Ovary (tissue), 3 donors: Measurements from ENCODE around the gene NAA35.

Source experiments
- POLR2A ChIP-seq: fragments of 450-650 bp; IDR thresholded peaks from one replicate; pipeline ENCODE4 v1.6.1; 2017; ENCODE audit warnings: antibody characterized with exemption, mild to moderate bottlenecking, moderate library complexity
- TF ChIP-seq, protein P1 (sequence below), 3 donors: fragments of 450-650 bp in 2 of 3; fragments of 200-600 bp in 1 of 3; IDR thresholded peaks; one replicate each; pipeline versions ENCODE4 v1.5.1 to v1.8.0; 2016 to 2022; ENCODE audit warnings: antibody characterized with exemption in 3 of 3, mild to moderate bottlenecking in 1 of 3
- donor health status: DM: no; HTN: no; CAD: no.

DNA sequence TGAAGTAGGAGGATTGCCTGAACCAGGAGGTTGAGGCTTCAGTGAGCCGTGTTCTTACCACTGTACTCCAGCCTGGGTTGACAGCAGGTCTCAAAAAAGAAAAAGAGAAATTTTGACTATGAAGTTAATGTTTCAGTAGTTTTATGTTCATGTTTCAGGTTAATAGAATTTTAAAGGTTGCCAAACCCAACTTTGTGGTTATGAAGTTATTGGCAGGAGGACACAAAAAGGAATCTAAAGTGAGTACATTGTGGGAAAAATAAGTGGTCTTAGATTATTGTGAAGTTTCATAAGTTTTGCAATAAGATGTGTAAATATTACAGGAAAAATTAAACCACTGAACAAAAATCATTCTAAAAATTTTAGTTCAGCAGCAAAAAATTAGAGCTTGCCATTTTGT is 79.8 kb downstream of the NAA35 start:
- no peak for TF ChIP-seq POLR2A
- TF ChIP-seq, protein P1, sequence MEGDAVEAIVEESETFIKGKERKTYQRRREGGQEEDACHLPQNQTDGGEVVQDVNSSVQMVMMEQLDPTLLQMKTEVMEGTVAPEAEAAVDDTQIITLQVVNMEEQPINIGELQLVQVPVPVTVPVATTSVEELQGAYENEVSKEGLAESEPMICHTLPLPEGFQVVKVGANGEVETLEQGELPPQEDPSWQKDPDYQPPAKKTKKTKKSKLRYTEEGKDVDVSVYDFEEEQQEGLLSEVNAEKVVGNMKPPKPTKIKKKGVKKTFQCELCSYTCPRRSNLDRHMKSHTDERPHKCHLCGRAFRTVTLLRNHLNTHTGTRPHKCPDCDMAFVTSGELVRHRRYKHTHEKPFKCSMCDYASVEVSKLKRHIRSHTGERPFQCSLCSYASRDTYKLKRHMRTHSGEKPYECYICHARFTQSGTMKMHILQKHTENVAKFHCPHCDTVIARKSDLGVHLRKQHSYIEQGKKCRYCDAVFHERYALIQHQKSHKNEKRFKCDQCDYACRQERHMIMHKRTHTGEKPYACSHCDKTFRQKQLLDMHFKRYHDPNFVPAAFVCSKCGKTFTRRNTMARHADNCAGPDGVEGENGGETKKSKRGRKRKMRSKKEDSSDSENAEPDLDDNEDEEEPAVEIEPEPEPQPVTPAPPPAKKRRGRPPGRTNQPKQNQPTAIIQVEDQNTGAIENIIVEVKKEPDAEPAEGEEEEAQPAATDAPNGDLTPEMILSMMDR (IDR thresholded peaks at IDR 0.05) = no peak
